Cerebellar cortex (tissue), 1 donor: Measurements from ENCODE around the gene PEAK1.

Experiments used
- DNase-seq: peaks from one replicate; pipeline ENCODE4 v3.0.0-alpha.2; 2015; ENCODE audit warnings: low spot score

The PEAK1 gene

DNA sequence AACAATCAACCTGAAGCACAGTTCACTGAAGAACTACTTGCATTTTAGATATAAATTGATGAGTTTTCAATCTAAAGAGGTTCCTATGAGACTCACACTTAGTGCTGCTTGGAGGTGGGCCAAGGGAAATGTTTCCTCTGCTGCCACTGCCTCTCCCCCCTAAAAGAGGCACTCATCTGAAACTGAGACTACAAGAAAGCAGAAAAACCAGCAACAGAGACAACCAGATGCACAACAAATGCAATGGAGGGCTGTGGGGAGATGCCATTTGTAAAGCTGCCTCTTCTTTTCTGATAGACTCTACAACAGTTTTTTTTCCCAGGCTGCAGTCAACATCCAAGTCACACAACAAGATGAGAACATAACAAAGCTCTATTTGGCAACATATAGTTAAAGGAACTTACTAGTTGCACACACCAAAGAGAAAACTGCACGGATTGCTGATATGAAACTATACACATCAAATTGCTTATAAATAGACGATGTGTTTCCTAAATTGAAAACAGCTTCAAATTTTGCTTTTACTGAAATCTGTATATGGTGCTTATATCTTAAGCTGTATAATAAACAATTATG, 360.0 kb downstream of the PEAK1 start:
- no peak for DNase-seq

DNA sequence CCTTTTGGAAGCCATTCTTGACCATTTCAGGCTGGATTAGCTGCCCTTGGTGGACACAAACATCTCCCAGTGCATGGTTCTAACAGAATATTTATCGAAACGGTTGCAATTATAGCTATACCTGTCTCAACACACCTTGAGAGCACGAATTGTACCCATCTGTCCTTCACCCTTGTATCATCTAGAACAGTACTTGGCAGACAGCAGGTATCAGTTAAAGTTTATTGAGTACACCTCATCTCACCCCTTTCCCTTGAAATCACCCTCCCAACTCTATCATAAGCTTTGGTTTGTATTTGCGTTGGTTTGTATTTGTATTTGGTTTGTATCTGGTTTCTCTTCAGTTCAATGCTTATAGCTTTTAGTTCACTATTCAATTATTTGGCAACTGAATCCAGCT, 361.4 kb downstream of the PEAK1 start:
- DNase-seq: no peak

DNA sequence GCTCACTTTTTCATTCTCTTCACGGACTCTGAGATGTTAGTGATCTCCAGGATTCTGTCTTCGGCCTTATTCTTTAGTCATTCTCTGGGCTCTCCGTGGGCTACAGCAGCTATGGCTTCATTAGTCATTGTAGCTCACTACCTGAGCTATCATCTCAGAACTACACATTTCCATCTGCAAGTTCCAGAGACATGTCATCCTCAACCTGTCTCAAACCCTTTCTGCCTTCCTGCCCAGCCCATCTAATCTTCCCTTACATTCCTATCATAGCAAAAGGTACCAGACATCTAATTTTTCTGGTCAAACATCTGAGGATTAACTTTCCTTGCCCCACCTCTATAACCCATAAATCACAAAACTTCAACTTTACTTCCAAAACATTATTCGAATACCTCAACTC, 362.2 kb downstream of the PEAK1 start:
- DNase-seq: no peak

DNA sequence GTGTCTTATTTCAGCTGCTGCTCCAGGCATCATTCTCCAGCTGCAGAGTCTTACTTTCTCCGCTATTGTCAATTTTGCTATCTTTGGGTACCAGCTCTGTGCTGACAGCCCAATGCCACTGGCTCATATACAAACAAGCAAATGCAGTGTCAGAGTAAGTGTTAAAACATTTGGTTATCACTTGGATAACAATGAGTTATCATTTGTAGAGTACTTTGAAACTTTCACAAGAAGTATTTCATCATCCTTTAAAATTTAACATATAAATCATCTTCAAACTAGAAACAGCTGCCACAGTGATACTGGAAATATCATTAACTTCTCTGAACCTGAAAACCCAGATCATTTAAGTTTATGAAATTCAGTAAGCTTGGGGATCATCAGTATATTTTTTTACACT, 362.8 kb downstream of the PEAK1 start:
- DNase-seq: no peak

DNA sequence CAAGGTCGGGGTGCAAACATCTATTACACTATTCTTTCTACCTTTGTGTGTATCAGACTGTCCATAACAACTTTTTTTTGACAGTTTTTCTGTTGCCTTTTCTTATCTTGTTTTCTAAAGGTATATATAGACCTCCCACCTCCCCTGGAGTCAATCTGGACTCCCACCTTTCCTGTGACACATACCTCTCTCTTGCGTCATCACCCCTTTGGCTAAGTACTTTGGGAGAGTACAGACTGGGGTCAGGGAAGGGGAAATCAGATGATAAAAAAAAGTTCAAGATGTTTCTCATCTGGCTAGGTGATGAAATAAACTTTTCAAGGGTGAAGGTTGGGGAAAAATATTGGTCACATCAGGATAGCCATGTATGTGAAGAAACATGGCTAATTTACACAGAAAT, 366.2 kb downstream of the PEAK1 start:
- DNase-seq: no peak

DNA sequence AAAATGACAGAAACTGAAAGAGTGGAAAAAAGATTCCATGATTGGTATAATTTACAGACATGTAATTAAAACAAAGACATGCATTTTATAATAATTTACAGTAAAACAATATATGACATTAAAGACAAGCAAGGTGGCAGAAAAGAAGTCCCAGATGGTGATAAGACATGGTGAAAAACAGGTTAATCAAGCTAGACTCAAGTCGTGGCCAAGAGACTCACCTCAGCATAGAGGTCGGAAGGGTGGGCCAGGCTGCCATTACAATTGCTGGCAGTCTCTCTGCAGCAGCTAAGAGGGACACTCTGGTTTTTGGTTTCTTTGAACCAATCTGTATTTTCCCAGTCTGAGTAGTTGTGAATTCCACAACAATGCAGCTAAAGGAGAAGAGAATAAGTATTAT, 367.3 kb downstream of the PEAK1 start:
- DNase-seq: no peak
